Activated effector memory CD4-positive, alpha-beta T cell treated with Interleukin-2 at 50 U/mL for 16 hours (primary cell): ENCODE data around the gene BPIFB4.

Source experiments
- DNase-seq: peaks from one replicate; pipeline ENCODE4 v3.0.0-alpha.2; 2020

Gene BPIFB4

GRCh38 chr20:33062105-33062824 lies 17.2 kb upstream of the BPIFB4 start:
- no peak for DNase-seq

GRCh38 chr20:33062825-33063149 lies 16.7 kb upstream of the BPIFB4 start:
- no peak for DNase-seq

GRCh38 chr20:33063271-33063670 lies 16.2 kb upstream of the BPIFB4 start:
- no peak for DNase-seq

GRCh38 chr20:33064572-33065287 lies 14.7 kb upstream of the BPIFB4 start:
- no peak for DNase-seq

- no peak for DNase-seq
Observed at GRCh38 chr20:33065785-33066184, 13.7 kb upstream of the BPIFB4 start.

GRCh38 chr20:33067806-33068205 lies 11.6 kb upstream of the BPIFB4 start:
- DNase-seq, result no peak

GRCh38 chr20:33068251-33068939 lies 11.0 kb upstream of the BPIFB4 start:
- no peak for DNase-seq

- no peak for DNase-seq
Observed at GRCh38 chr20:33069673-33070072, 9.8 kb upstream of the BPIFB4 start.

GRCh38 chr20:33070111-33071053 lies 9.1 kb upstream of the BPIFB4 start:
- no peak for DNase-seq

GRCh38 chr20:33071198-33071597 lies 8.2 kb upstream of the BPIFB4 start:
- no peak for DNase-seq

- DNase-seq, result no peak
Observed at GRCh38 chr20:33072362-33072761, 7.1 kb upstream of the BPIFB4 start.

- no peak for DNase-seq
Observed at GRCh38 chr20:33072813-33073212, 6.6 kb upstream of the BPIFB4 start.

GRCh38 chr20:33074675-33075074 lies 4.8 kb upstream of the BPIFB4 start:
- DNase-seq, result no peak

GRCh38 chr20:33075281-33075680 lies 4.2 kb upstream of the BPIFB4 start:
- no peak for DNase-seq

GRCh38 chr20:33076662-33077372 lies 2.6 kb upstream of the BPIFB4 start:
- no peak for DNase-seq

- DNase-seq, result no peak
Observed at GRCh38 chr20:33081411-33082154, 2.1 kb downstream of the BPIFB4 start.

GRCh38 chr20:33082546-33082945 lies 3.1 kb downstream of the BPIFB4 start:
- DNase-seq, result no peak

GRCh38 chr20:33083544-33084340 lies 4.3 kb downstream of the BPIFB4 start:
- no peak for DNase-seq

- no peak for DNase-seq
Observed at GRCh38 chr20:33084722-33085121, 5.3 kb downstream of the BPIFB4 start.

GRCh38 chr20:33086052-33086722 lies 6.7 kb downstream of the BPIFB4 start:
- no peak for DNase-seq
